Neuronal stem cell (in vitro differentiated cells): ENCODE measurements around the gene GPR132.
A peak's percentile ranks its signal among the peaks of the same experiment; 100 is the strongest.

Experiments used
- DNase-seq: peaks from one replicate; pipeline ENCODE4 v3.0.0-alpha.2; 2013; ENCODE audit warnings: low spot score
- H2AFZ ChIP-seq: one replicate; pipeline ENCODE4 v1.6.1; 2013; ENCODE audit warnings: mild to moderate bottlenecking, low read length, inconsistent platforms
- H2AK5ac ChIP-seq: 2 replicates; pipeline ENCODE4 v1.6.1; 2013; ENCODE audit warnings: low read depth, mild to moderate bottlenecking, inconsistent platforms, low read length, moderate library complexity, mixed read lengths
- H2BK120ac ChIP-seq: 2 replicates; pipeline ENCODE4 v1.6.1; 2013; ENCODE audit warnings: low read depth, mild to moderate bottlenecking, inconsistent platforms, low read length, moderate library complexity, mixed read lengths
- H2BK12ac ChIP-seq: one replicate; pipeline ENCODE4 v1.6.1; 2013; ENCODE audit warnings: low read length, inconsistent platforms
- H2BK15ac ChIP-seq: 2 replicates; pipeline ENCODE4 v1.6.1; 2013; ENCODE audit warnings: mild to moderate bottlenecking, low read length, inconsistent platforms, mixed read lengths
- H2BK5ac ChIP-seq: one replicate; pipeline ENCODE4 v1.6.1; 2013; ENCODE audit warnings: inconsistent platforms, mild to moderate bottlenecking, low read length, moderate library complexity
- H3K14ac ChIP-seq: one replicate; pipeline ENCODE4 v1.6.1; 2013; ENCODE audit warnings: low read length, inconsistent platforms
- H3K18ac ChIP-seq: 2 replicates; pipeline ENCODE4 v1.6.1; 2013; ENCODE audit warnings: low read length, inconsistent platforms
- H3K23ac ChIP-seq: 2 replicates; pipeline ENCODE4 v1.6.1; 2013; ENCODE audit warnings: low read depth, mild to moderate bottlenecking, mixed read lengths, low read length, inconsistent platforms; ENCODE audit not compliant: poor library complexity
- H3K27ac ChIP-seq: replicated peaks from 3 replicates; pipeline ENCODE4 v1.5.1; 2013; ENCODE audit warnings: low read length, inconsistent platforms
- H3K27me3 ChIP-seq, 3 experiments: 2 replicates each; pipeline ENCODE4 v1.6.1; 2013; ENCODE audit warnings: low read length in 3 of 3, mild to moderate bottlenecking in 2 of 3, inconsistent platforms in 1 of 3, low read depth in 1 of 3, mixed read lengths in 1 of 3, moderate library complexity in 1 of 3; ENCODE audit not compliant: control insufficient read depth in 3 of 3, insufficient read depth in 3 of 3
- H3K36me3 ChIP-seq, 2 donors: replicated peaks in 1 of 2; 2 replicates each; pipeline ENCODE4 v1.6.1; 2013; ENCODE audit warnings: low read length in 2 of 2; ENCODE audit not compliant: control insufficient read depth in 2 of 2, insufficient read depth in 2 of 2
- H3K4ac ChIP-seq: 2 replicates; pipeline ENCODE4 v1.6.1; 2013; ENCODE audit warnings: inconsistent platforms, mild to moderate bottlenecking, low read length, moderate library complexity
- H3K4me1 ChIP-seq, 2 donors: 1 replicate in 1 of 2; 2 replicates in 1 of 2; pipeline ENCODE4 v1.6.1; 2013; ENCODE audit warnings: low read length in 2 of 2, low read depth in 1 of 2; ENCODE audit not compliant: control insufficient read depth in 2 of 2, insufficient read depth in 1 of 2
- H3K4me2 ChIP-seq: one replicate; pipeline ENCODE4 v1.6.1; 2013; ENCODE audit warnings: mild to moderate bottlenecking, low read length, inconsistent platforms; ENCODE audit not compliant: insufficient read depth, poor library complexity, severe bottlenecking
- H3K4me3 ChIP-seq, 2 donors: 2 replicates each; pipeline ENCODE4 v1.5.1; 2013; ENCODE audit warnings: low read length in 2 of 2, mild to moderate bottlenecking in 2 of 2, inconsistent platforms in 1 of 2, moderate library complexity in 1 of 2
- H3K79me1 ChIP-seq: one replicate; pipeline ENCODE4 v1.6.1; 2013; ENCODE audit warnings: low read depth, mild to moderate bottlenecking, inconsistent platforms, low read length, moderate library complexity
- H3K9ac ChIP-seq: one replicate; pipeline ENCODE4 v1.6.1; 2013; ENCODE audit warnings: mild to moderate bottlenecking, low read depth, low read length, inconsistent platforms; ENCODE audit not compliant: poor library complexity
- H3K9me3 ChIP-seq, 2 donors: replicated peaks in 1 of 2; 2 replicates each; pipeline versions ENCODE3 to v1.6.1; 2013; ENCODE audit warnings: low read length in 2 of 2, mild to moderate bottlenecking in 2 of 2, inconsistent platforms in 1 of 2, low read depth in 1 of 2, mixed read lengths in 1 of 2, moderate library complexity in 1 of 2; ENCODE audit not compliant: control insufficient read depth in 2 of 2, insufficient read depth in 1 of 2
- H4K8ac ChIP-seq: one replicate; pipeline ENCODE4 v1.6.1; 2013; ENCODE audit warnings: low read depth, mild to moderate bottlenecking, inconsistent platforms, low read length, moderate library complexity
- H4K91ac ChIP-seq: one replicate; pipeline ENCODE4 v1.6.1; 2013; ENCODE audit warnings: low read length, low read depth, mild to moderate bottlenecking, inconsistent platforms; ENCODE audit not compliant: poor library complexity
- WGBS, 2 donors: extraction: QIAGEN DNeasy Blood & Tissue Kit; methylation state at CpG; one replicate each; pipeline ENCODE4 v1.1.7; 2013; ENCODE audit warnings: missing lambda C conversion rate in 2 of 2, mixed read lengths in 1 of 2; ENCODE audit not compliant: insufficient read length in 2 of 2, insufficient replicate concordance in 1 of 2; ENCODE audit errors: extremely low coverage in 2 of 2; 5-methylcytosine and 5-hydroxymethylcytosine counted together

GPR132 gene

DNA sequence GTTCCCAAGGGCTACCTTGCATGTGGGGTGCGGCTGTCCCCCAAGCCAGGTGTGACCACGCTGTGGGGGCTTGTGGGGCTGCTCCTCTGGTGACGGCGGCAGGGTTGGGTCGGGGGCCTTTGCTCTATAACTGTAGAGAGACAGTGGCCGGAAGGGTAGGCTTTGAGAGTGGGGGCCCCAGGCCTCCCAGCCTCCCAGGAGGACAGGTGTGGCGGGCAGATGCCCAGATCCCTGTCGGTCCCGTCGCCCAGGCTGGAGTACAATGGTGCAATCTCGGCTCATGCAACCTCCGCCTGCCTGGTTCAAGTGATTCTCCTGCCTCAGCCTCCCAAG lies 2.7 kb upstream of the GPR132 start:
- Histone ChIP-seq H2BK12ac (peak overlapping the region; percentile 1), H3K9ac (no peak overlapping the region), H2BK5ac (no peak overlapping the region), H3K27me3 (peaks cover 0 to 2% (median 0%) of the 10 kb centered on the region in 3 experiments), H2BK15ac (peak overlapping the region; percentile 45), H3K14ac (no peak overlapping the region), H4K8ac (no peak overlapping the region), H3K9me3 (no peaks in the 10 kb centered on the region), H3K79me1 (no peaks in the 10 kb centered on the region), H3K23ac (no peak overlapping the region), H3K4ac (no peak overlapping the region), H2BK120ac (no peak overlapping the region), H3K36me3 (no peaks in the 10 kb centered on the region), H3K4me2 (no peak overlapping the region), H4K91ac (no peak overlapping the region), H3K4me3 (no peak overlapping the region), H3K27ac (no peak overlapping the region), H3K4me1 (peaks cover 5 to 11% of the 10 kb centered on the region in 2 donors), H2AK5ac (peak overlapping the region; percentile 72), H3K18ac (no peak overlapping the region), H2AFZ (no peak overlapping the region)
- no CpG with 5 or more reads among the region's 12 CpGs for WGBS, 2 donors
- DNase-seq, result no peak

DNA sequence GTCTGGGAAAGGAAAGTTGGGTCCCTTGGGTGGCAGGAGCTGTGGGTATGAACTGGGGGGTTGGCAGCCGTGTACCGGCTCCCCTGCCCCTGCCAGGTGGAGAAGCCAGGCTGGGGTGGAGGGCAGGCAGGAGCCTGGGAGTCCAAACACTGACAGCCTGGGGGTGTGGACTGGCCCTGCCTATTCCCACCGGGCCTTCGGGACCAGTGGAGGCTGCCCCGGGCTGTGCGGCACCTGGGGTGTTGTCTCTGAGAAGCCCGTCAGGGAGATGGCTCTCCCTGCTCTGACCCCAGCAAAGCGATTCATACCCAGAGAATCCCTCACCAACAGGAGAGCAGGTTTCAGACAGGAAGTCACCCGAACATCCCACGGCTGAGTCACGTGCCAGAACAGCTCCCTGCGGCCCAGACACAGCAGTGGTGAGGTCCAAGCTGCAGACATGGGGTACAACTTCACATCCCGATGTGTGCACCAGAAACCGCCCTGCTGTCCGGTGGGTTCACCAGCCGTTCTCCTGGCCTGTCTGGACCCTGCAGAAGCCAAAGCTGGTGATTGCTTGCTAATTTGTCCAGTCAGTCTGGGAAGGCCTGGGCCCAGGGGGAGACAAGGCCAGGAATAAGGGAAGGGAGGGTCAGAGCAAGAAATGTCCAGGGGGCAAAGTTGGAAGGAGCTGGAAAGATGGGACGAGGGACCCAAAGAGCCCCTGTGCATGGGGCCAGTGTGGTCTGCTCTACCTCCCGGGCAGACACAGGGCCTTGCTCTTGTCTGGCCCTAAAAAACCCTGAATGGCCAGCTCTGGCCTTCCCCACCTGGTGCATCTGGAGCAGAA lies 2.1 kb upstream of the GPR132 start:
- H4K91ac ChIP-seq, result no peak overlapping the region
- no peak for DNase-seq
- no peak overlapping the region for H3K9ac ChIP-seq
- H3K23ac ChIP-seq, result no peak overlapping the region
- H3K14ac ChIP-seq, result no peak overlapping the region
- peak overlapping the region; percentile 74 for H3K18ac ChIP-seq
- no peaks in the 10 kb centered on the region for H3K79me1 ChIP-seq
- peak overlapping the region; percentile 61 for H3K4ac ChIP-seq
- no peak overlapping the region for H3K4me2 ChIP-seq
- H2BK5ac ChIP-seq, result peak overlapping the region; percentile 82
- peaks cover 5 to 11% of the 10 kb centered on the region in 2 donors for H3K4me1 ChIP-seq
- peak overlapping the region; percentile 53 for H2BK120ac ChIP-seq
- no peaks in the 10 kb centered on the region for H3K9me3 ChIP-seq
- peak overlapping the region; percentile 68 for H2BK12ac ChIP-seq
- H4K8ac ChIP-seq, result no peak overlapping the region
- peak overlapping the region; percentile 72 for H2AK5ac ChIP-seq
- peak overlapping the region; percentile 97 for H2BK15ac ChIP-seq
- peak overlapping the region; percentile 66 for H2AFZ ChIP-seq
- no peaks in the 10 kb centered on the region for H3K27me3 ChIP-seq
- no peaks in the 10 kb centered on the region for H3K36me3 ChIP-seq
- no CpG with 5 or more reads among the region's 18 CpGs for WGBS, 2 donors
- no peak overlapping the region for H3K27ac ChIP-seq
- H3K4me3 ChIP-seq, result no peak overlapping the region

DNA sequence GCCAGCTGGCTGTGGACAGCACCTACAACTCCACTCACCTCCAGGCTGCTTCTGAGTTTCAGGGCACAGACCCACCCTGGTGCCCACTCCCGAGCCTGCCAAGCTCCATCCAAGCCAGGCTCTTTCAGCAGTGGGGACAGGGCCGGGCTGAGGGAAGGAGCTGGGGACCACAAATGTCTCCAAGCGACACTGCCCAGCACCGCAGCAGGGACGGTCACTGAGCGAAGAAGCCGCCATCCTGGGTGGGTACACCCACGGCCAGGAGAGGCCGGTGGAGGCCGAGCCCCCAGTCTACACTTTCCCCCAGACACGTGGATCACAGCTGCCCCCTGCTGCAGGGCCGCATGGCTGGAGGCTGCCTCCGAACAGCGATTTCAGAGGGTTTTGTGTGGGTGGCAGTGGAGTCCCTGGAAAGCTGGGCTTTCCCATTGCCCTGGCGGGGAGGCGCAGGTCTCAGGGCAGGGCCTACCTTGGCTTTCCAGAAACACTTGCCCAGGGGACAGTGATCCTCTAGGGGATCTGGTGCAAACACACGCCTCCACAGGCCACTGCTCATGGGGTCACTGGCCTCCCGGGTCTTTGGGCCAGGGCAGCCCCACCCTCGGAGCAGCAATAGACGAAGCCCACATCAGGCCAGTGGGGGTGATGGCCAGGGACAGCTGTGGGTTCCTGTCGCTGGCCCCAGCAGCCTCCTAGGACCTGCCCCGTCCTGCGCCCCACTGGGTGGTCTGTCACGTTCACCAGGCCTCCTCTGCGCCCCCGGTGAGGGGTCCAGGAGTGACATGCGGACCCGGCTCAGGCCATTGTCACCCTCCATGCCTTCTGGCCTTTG lies 1.2 kb upstream of the GPR132 start:
- H3K4me3 ChIP-seq, result no peak overlapping the region
- peaks cover 0 to 2% (median 0%) of the 10 kb centered on the region in 3 experiments for H3K27me3 ChIP-seq
- no peak overlapping the region for H3K14ac ChIP-seq
- no peak overlapping the region for H3K9ac ChIP-seq
- peaks cover 5 to 11% of the 10 kb centered on the region in 2 donors for H3K4me1 ChIP-seq
- WGBS, 2 donors, result no CpG with 5 or more reads among the region's 28 CpGs
- H2BK120ac ChIP-seq, result peak overlapping the region; percentile 53
- H3K9me3 ChIP-seq, result no peaks in the 10 kb centered on the region
- no peak overlapping the region for H3K4me2 ChIP-seq
- peak overlapping the region; percentile 97 for H2BK12ac ChIP-seq
- H3K23ac ChIP-seq, result peak overlapping the region; percentile 38
- H3K27ac ChIP-seq, result no peak overlapping the region
- peak overlapping the region; percentile 72 for H2AK5ac ChIP-seq
- peak overlapping the region; percentile 66 for H2AFZ ChIP-seq
- H3K79me1 ChIP-seq, result no peaks in the 10 kb centered on the region
- no peaks in the 10 kb centered on the region for H3K36me3 ChIP-seq
- peak overlapping the region; percentile 82 for H2BK5ac ChIP-seq
- H3K4ac ChIP-seq, result peak overlapping the region; percentile 61
- no peak overlapping the region for H4K91ac ChIP-seq
- peak overlapping the region; percentile 97 for H2BK15ac ChIP-seq
- H3K18ac ChIP-seq, result peak overlapping the region; percentile 74
- DNase-seq, result no peak
- H4K8ac ChIP-seq, result no peak overlapping the region

DNA sequence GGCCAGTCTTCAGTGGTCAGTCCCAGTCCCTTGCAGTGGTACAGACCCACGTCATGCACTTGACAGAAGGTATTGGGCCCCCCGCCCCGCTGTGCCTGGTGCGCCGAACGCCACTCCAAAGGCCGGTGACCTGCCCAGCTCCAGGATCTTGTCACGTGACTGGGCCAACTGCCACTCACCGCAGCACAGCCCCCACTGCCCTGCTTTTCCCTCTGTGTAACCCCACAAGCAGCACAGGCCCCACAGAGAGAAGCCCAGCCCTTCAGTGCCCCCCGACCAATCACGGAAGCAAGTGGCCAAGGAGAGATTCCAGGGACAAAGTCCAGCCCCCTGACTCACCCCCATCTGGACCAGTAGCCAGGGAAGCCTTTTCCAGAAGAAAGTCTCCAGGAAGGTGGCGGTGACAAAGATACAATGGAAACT lies 498 bp downstream of the GPR132 start:
- H3K18ac ChIP-seq, result peak overlapping the region; percentile 91
- WGBS, 2 donors, result no CpG with 5 or more reads among the region's 12 CpGs

More for the DNA sequence above, 498 bp downstream of the GPR132 start:
- H4K91ac ChIP-seq, result no peak overlapping the region
- no peak overlapping the region for H3K27ac ChIP-seq
- no peaks in the 10 kb centered on the region for H3K79me1 ChIP-seq
- H3K4me3 ChIP-seq, result no peak overlapping the region
- H2BK12ac ChIP-seq, result peak overlapping the region; percentile 41
- peaks cover 0 to 7% (median 0%) of the 10 kb centered on the region in 3 experiments for H3K27me3 ChIP-seq
- H4K8ac ChIP-seq, result peak overlapping the region; percentile 17
- H3K36me3 ChIP-seq, result no peaks in the 10 kb centered on the region
- H3K9me3 ChIP-seq, result no peaks in the 10 kb centered on the region
- H3K9ac ChIP-seq, result no peak overlapping the region
- H3K14ac ChIP-seq, result peak overlapping the region; percentile 40
- H3K23ac ChIP-seq, result no peak overlapping the region
- H3K4me1 ChIP-seq, result peaks cover 5 to 16% of the 10 kb centered on the region in 2 donors
- peak overlapping the region; percentile 87 for H2AFZ ChIP-seq
- H2AK5ac ChIP-seq, result no peak overlapping the region
- H2BK15ac ChIP-seq, result no peak overlapping the region
- H3K4me2 ChIP-seq, result no peak overlapping the region
- H2BK120ac ChIP-seq, result no peak overlapping the region
- DNase-seq, result no peak
- peak overlapping the region; percentile 75 for H2BK5ac ChIP-seq
- no peak overlapping the region for H3K4ac ChIP-seq
